Nephron progenitor cell (in vitro differentiated cells): Measurements from ENCODE around the gene KIF26B.

Source experiments
- DNase-seq: peaks from one replicate; pipeline ENCODE4 v3.0.0; 2021
- H3K27ac Mint-ChIP-seq: 2 replicates; pipeline ENCODE4 v1.8.0; 2021; ENCODE audit warnings: mild to moderate bottlenecking, moderate library complexity, mixed read lengths
- H3K27me3 Mint-ChIP-seq: 2 replicates; pipeline ENCODE4 v1.8.0; 2021; ENCODE audit warnings: mild to moderate bottlenecking, low read depth, mixed read lengths; ENCODE audit not compliant: poor library complexity
- H3K36me3 Mint-ChIP-seq: 2 replicates; pipeline ENCODE4 v1.8.0; 2021; ENCODE audit warnings: low read depth, mixed read lengths
- H3K4me1 Mint-ChIP-seq: 2 replicates; pipeline ENCODE4 v1.8.0; 2021; ENCODE audit warnings: mixed read lengths
- H3K4me3 Mint-ChIP-seq: 2 replicates; pipeline ENCODE4 v1.8.0; 2021; ENCODE audit warnings: mild to moderate bottlenecking, moderate library complexity, mixed read lengths
- H3K9me3 Mint-ChIP-seq: 2 replicates; pipeline ENCODE4 v1.8.0; 2021; ENCODE audit warnings: mild to moderate bottlenecking, moderate library complexity, mixed read lengths
- TF ChIP-seq, protein P1 (sequence below): fragments of 200-600 bp; sonication (generic); IDR thresholded peaks from 2 replicates; pipeline ENCODE4 v1.5.0; 2021; ENCODE audit warnings: antibody characterized with exemption

Gene KIF26B

GRCh38 chr1:245475126-245475525, 320.3 kb downstream of the KIF26B start:
- no peak for DNase-seq
- H3K36me3 Mint-ChIP-seq, result peaks cover 23% of the 10 kb centered on the region
- peaks cover 3% of the 10 kb centered on the region for H3K9me3 Mint-ChIP-seq
- no peak overlapping the region for H3K27ac Mint-ChIP-seq
- peaks cover 12% of the 10 kb centered on the region for H3K4me1 Mint-ChIP-seq
- TF ChIP-seq, protein P1, sequence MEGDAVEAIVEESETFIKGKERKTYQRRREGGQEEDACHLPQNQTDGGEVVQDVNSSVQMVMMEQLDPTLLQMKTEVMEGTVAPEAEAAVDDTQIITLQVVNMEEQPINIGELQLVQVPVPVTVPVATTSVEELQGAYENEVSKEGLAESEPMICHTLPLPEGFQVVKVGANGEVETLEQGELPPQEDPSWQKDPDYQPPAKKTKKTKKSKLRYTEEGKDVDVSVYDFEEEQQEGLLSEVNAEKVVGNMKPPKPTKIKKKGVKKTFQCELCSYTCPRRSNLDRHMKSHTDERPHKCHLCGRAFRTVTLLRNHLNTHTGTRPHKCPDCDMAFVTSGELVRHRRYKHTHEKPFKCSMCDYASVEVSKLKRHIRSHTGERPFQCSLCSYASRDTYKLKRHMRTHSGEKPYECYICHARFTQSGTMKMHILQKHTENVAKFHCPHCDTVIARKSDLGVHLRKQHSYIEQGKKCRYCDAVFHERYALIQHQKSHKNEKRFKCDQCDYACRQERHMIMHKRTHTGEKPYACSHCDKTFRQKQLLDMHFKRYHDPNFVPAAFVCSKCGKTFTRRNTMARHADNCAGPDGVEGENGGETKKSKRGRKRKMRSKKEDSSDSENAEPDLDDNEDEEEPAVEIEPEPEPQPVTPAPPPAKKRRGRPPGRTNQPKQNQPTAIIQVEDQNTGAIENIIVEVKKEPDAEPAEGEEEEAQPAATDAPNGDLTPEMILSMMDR, result no peak
- H3K4me3 Mint-ChIP-seq, result no peak overlapping the region
- H3K27me3 Mint-ChIP-seq, result peaks cover 6% of the 10 kb centered on the region

DNA sequence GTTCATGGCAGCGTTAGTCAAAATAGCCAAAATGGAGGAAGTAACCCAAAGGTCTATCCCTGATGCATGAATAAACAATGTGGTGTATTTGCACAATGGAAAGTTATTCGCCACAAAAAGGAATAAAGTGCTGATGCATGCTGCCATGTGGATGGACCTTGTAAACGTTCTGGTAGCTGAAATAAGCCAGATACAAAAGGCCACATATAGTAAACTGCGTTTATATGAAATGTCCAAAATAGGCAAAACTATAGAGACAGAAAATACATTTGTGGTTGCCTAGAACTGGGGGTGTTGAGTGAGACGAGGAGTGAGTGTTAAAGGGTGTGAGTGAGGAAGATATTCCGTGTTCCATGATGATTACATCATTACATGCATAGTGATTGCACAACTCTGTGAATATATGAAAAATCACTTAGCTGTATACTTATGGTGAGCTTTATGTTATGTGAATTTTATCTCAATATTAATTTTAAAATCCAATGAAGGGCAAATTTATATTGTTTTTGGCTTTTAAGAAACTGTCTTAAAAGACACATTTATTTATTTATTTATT, 321.3 kb downstream of the KIF26B start:
- H3K27ac Mint-ChIP-seq, result no peak overlapping the region
- peaks cover 6% of the 10 kb centered on the region for H3K27me3 Mint-ChIP-seq
- H3K9me3 Mint-ChIP-seq, result peaks cover 3% of the 10 kb centered on the region
- no peak overlapping the region for H3K4me3 Mint-ChIP-seq
- no peak for DNase-seq
- TF ChIP-seq, protein P1, result no peak
- H3K4me1 Mint-ChIP-seq, result peaks cover 9% of the 10 kb centered on the region
- H3K36me3 Mint-ChIP-seq, result peaks cover 17% of the 10 kb centered on the region

GRCh38 chr1:245477941-245478340, 323.2 kb downstream of the KIF26B start:
- TF ChIP-seq, protein P1, result no peak
- peaks cover 16% of the 10 kb centered on the region for H3K36me3 Mint-ChIP-seq
- peaks cover 3% of the 10 kb centered on the region for H3K9me3 Mint-ChIP-seq
- H3K27ac Mint-ChIP-seq, result no peak overlapping the region
- no peak for DNase-seq
- H3K4me1 Mint-ChIP-seq, result peaks cover 26% of the 10 kb centered on the region
- H3K4me3 Mint-ChIP-seq, result no peak overlapping the region
- H3K27me3 Mint-ChIP-seq, result peaks cover 6% of the 10 kb centered on the region

DNA sequence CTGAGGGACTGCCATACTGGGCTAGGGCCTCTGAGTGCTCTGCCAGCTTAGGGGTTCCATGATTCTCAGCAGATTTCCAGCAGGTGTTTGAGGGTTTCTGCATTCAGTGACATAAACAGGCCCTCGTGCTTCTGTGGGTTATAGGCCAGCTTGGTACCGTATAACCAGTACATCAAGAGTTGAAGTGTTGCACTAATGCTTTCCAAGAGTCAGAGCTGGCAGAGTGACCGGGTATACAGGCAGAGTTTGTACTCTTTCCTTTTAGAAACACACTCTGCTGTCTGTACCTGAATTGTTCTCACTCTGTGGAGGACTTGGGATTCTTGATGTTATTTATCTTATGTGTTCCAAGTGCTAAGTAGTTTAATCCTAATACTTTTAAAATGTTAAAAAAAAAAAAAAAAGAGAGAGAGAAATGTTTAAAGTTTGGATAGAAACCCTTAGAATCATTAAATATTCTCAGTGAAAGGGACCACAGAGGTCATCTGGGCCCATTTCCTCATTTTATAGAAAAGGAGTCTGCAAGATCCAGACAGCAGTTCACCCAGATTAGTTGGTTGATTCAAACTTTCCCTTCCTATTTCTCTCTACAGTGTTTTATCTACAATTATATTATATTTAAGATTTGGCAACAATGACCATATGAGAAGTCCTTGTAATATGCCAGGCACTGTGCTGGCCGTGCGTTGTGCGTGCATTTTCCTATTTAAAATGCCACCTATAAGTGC, 325.8 kb downstream of the KIF26B start:
- no peak overlapping the region for H3K27ac Mint-ChIP-seq
- H3K4me3 Mint-ChIP-seq, result no peak overlapping the region
- DNase-seq, result no peak
- TF ChIP-seq, protein P1, result no peak
- peaks cover 32% of the 10 kb centered on the region for H3K4me1 Mint-ChIP-seq
- H3K27me3 Mint-ChIP-seq, result peaks cover 6% of the 10 kb centered on the region
- no peaks in the 10 kb centered on the region for H3K9me3 Mint-ChIP-seq
- peaks cover 13% of the 10 kb centered on the region for H3K36me3 Mint-ChIP-seq

- peaks cover 6% of the 10 kb centered on the region for H3K27me3 Mint-ChIP-seq
Observed at GRCh38 chr1:245481261-245481660, 326.5 kb downstream of the KIF26B start.

More at GRCh38 chr1:245481261-245481660, 326.5 kb downstream of the KIF26B start:
- Mint-ChIP-seq H3K4me1 (peaks cover 40% of the 10 kb centered on the region), H3K9me3 (no peaks in the 10 kb centered on the region), H3K36me3 (peaks cover 13% of the 10 kb centered on the region), H3K4me3 (no peak overlapping the region), H3K27ac (no peak overlapping the region)
- DNase-seq, result no peak
- TF ChIP-seq, protein P1, result no peak
